ENCODE data around the gene MARK1. TPM values are rescaled to one million over a fixed set of nuclear protein-coding genes. Genes with fewer than 3 reads are reported as not detected.

MARK1 gene
- polyA plus RNA-seq, 3 donors = not detected

GRCh38 chr1:220498188-220498587 lies 29.7 kb upstream of the MARK1 start:
- intact Hi-C loops (cut with micrococcal nuclease) = no loop called here
- WGBS (ENCODE audit: insufficient coverage) = no CpG with 5 or more reads among the region's 2 CpGs

DNA sequence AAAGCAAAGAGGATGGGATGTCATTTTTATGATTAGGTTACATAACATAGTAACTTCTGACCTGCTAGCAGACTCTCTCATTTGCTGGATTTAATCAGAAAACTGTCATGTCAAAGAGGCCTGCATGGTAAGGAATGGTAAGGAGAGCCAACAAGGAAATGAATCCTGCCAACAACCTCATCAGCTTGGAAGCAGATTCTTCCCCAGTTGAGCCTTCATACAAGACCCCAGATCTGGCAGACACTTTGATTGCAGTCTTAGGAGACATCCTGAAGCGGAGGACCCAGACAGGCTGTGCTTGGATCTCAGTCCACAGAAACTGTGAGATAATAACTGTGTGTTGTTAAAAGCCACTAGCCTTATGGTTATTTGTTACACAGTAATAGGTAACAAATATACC lies 27.6 kb upstream of the MARK1 start:
- DNase-seq = no peak
- Mint-ChIP-seq H3K27me3 (ENCODE audit: low read depth in 3 of 3) (peaks cover 0 to 8% (median 0%) of the 10 kb centered on the region in 3 donors), H3K9me3 (peaks cover 0 to 2% (median 0%) of the 10 kb centered on the region in 7 donors), H3K4me1 (no peaks in the 10 kb centered on the region), H3K27ac (no peak overlapping the region), H3K4me3 (no peak overlapping the region), H3K36me3 (no peaks in the 10 kb centered on the region)
- H3K9ac ChIP-seq (ENCODE audit: insufficient read depth, low read length, poor library complexity, severe bottlenecking) = no peak overlapping the region
- H4K20me1 ChIP-seq (ENCODE audit: insufficient read depth, low read length) = no peaks in the 10 kb centered on the region
- no peaks in the 10 kb centered on the region for H3K79me2 ChIP-seq (ENCODE audit: insufficient read depth, low read length)
- no CpG with 5 or more reads among the region's 1 CpG for WGBS (ENCODE audit: insufficient coverage)
- H2AFZ ChIP-seq (ENCODE audit: insufficient read depth, low read depth, low read length, poor library complexity, severe bottlenecking) = no peak overlapping the region
- H3K9me3 ChIP-seq (replicated peaks in 1 of 2; ENCODE audit: control insufficient read depth in 1 of 2, insufficient read depth in 1 of 2, low read length in 2 of 2) = no peaks in the 10 kb centered on the region
- H3K27ac ChIP-seq (ENCODE audit: low read depth in 1 of 2, low read length in 2 of 2) = no peak overlapping the region
- no peaks in the 10 kb centered on the region for H3K36me3 ChIP-seq (replicated peaks in 1 of 2; ENCODE audit: control insufficient read depth in 1 of 2, insufficient read depth in 2 of 2, low read length in 2 of 2)
- no peaks in the 10 kb centered on the region for H3K4me1 ChIP-seq (ENCODE audit: control insufficient read depth in 1 of 2, insufficient read depth in 2 of 2, low read length in 2 of 2)
- intact Hi-C loops (cut with micrococcal nuclease) = no loop called here
- no peaks in the 10 kb centered on the region for H3K27me3 ChIP-seq (ENCODE audit: control insufficient read depth in 2 of 2, insufficient read depth in 2 of 2, low read length in 2 of 2)
- no peak overlapping the region for H3K4me3 ChIP-seq (replicated peaks in 1 of 3; ENCODE audit: low read depth in 2 of 3, low read length in 3 of 3)
- TF ChIP-seq CTCF (IDR thresholded peaks at IDR 0.05) = no peak
- H3K4me2 ChIP-seq (replicated peaks; ENCODE audit: extremely low read depth, low read length, poor library complexity, severe bottlenecking) = no peak overlapping the region

More at GRCh38 chr1:220498188-220498587, 29.7 kb upstream of the MARK1 start:
- Mint-ChIP-seq H3K4me1 (no peaks in the 10 kb centered on the region), H3K4me3 (no peak overlapping the region), H3K36me3 (no peaks in the 10 kb centered on the region), H3K27me3 (ENCODE audit: low read depth in 3 of 3) (peaks cover 0 to 8% (median 2%) of the 10 kb centered on the region in 3 donors), H3K9me3 (peaks cover 0 to 3% (median 0%) of the 10 kb centered on the region in 7 donors), H3K27ac (no peak overlapping the region)
- TF ChIP-seq CTCF (IDR thresholded peaks at IDR 0.05) = no peak
- Histone ChIP-seq H3K27ac (ENCODE audit: low read depth in 1 of 2, low read length in 2 of 2) (no peak overlapping the region), H3K36me3 (replicated peaks in 1 of 2; ENCODE audit: control insufficient read depth in 1 of 2, insufficient read depth in 2 of 2, low read length in 2 of 2) (no peaks in the 10 kb centered on the region), H3K79me2 (ENCODE audit: insufficient read depth, low read length) (no peaks in the 10 kb centered on the region), H3K27me3 (ENCODE audit: control insufficient read depth in 2 of 2, insufficient read depth in 2 of 2, low read length in 2 of 2) (no peaks in the 10 kb centered on the region), H3K9me3 (replicated peaks in 1 of 2; ENCODE audit: control insufficient read depth in 1 of 2, insufficient read depth in 1 of 2, low read length in 2 of 2) (no peaks in the 10 kb centered on the region), H3K4me2 (replicated peaks; ENCODE audit: extremely low read depth, low read length, poor library complexity, severe bottlenecking) (no peak overlapping the region), H2AFZ (ENCODE audit: insufficient read depth, low read depth, low read length, poor library complexity, severe bottlenecking) (no peak overlapping the region), H3K9ac (ENCODE audit: insufficient read depth, low read length, poor library complexity, severe bottlenecking) (no peak overlapping the region), H4K20me1 (ENCODE audit: insufficient read depth, low read length) (no peaks in the 10 kb centered on the region), H3K4me3 (replicated peaks in 1 of 3; ENCODE audit: low read depth in 2 of 3, low read length in 3 of 3) (no peak overlapping the region), H3K4me1 (ENCODE audit: control insufficient read depth in 1 of 2, insufficient read depth in 2 of 2, low read length in 2 of 2) (no peaks in the 10 kb centered on the region)
- DNase-seq = no peak
